H1 (cell line): Measurements from ENCODE around the gene PTPRG. TPM values are rescaled to one million over a fixed set of nuclear protein-coding genes. Genes with fewer than 3 reads are reported as not detected.

Experiments
- CTCF ChIA-PET: fragments of 300-600 bp; sonication (Branson Sonifier 250); formaldehyde crosslinking; loops from one replicate; lab custom pipeline; 2021; ENCODE audit not compliant: partially characterized antibody; lab: Charles Lee
- POLR2A ChIA-PET: fragments of 300-600 bp; sonication (Branson Sonifier 250); formaldehyde crosslinking; loops from one replicate; lab custom pipeline; 2021; ENCODE audit warnings: inconsistent platforms; ENCODE audit not compliant: partially characterized antibody; lab: Charles Lee
- DNase-seq, 2 experiments: peaks; one replicate each; pipeline versions ENCODE4 v3.0.0 to v3.0.0-alpha.2; 2010 to 2022; ENCODE audit warnings: low spot score in 2 of 2, low read depth in 1 of 2, mixed read lengths in 1 of 2
- FAIRE-seq: peaks from 2 replicates; lab custom pipeline; 2011; peaks lifted over from hg19 to GRCh38; lab: Jason Lieb, UNC
- H2AFZ ChIP-seq: 2 replicates; pipeline ENCODE4 v1.8.1; 2012; ENCODE audit warnings: low read length, inconsistent platforms
- H2AK5ac ChIP-seq: 2 replicates; pipeline ENCODE4 v1.6.1; 2013; ENCODE audit warnings: low read depth, low read length
- H2BK120ac ChIP-seq: replicated peaks from 2 replicates; pipeline ENCODE3; 2013; ENCODE audit warnings: low read depth, low read length, inconsistent platforms
- H2BK12ac ChIP-seq: 2 replicates; pipeline ENCODE4 v1.6.1; 2013; ENCODE audit warnings: low read depth, low read length
- H2BK15ac ChIP-seq: 2 replicates; pipeline ENCODE4 v1.6.1; 2013; ENCODE audit warnings: low read length
- H2BK20ac ChIP-seq: 2 replicates; pipeline ENCODE4 v1.6.1; 2013; ENCODE audit warnings: low read length
- H2BK5ac ChIP-seq: 2 replicates; pipeline ENCODE4 v1.6.1; 2013; ENCODE audit warnings: low read depth, low read length
- H3K14ac ChIP-seq: 2 replicates; pipeline ENCODE4 v1.6.1; 2013; ENCODE audit warnings: inconsistent platforms; ENCODE audit not compliant: insufficient read length
- H3K18ac ChIP-seq: 2 replicates; pipeline ENCODE4 v1.6.1; 2013; ENCODE audit warnings: low read length; ENCODE audit errors: extremely low read depth
- H3K23ac ChIP-seq: 2 replicates; pipeline ENCODE4 v1.6.1; 2013; ENCODE audit warnings: inconsistent platforms; ENCODE audit not compliant: insufficient read length
- H3K23me2 ChIP-seq: 2 replicates; pipeline ENCODE4 v1.6.1; 2013; ENCODE audit warnings: low read depth, low read length
- H3K27ac ChIP-seq: 2 replicates; pipeline ENCODE4 v1.6.1; 2011; ENCODE audit warnings: low read depth, low read length, inconsistent platforms
- H3K27me3 ChIP-seq, 4 experiments: replicated peaks in 1 of 4; 1 replicate in 1 of 4; 2 replicates in 3 of 4; pipeline versions ENCODE4 v1.6.1 to v1.8.1; 2011 to 2013; ENCODE audit warnings: low read length in 3 of 4, mild to moderate bottlenecking in 3 of 4, inconsistent platforms in 2 of 4, mixed read lengths in 2 of 4, moderate library complexity in 1 of 4; ENCODE audit not compliant: control insufficient read depth in 3 of 4, insufficient read depth in 3 of 4; ENCODE audit errors: extremely low read depth in 1 of 4
- H3K36me3 ChIP-seq, 4 experiments: 2 replicates each; pipeline versions ENCODE4 v1.6.1 to v1.8.1; 2011 to 2013; ENCODE audit warnings: mild to moderate bottlenecking in 4 of 4, low read length in 3 of 4, moderate library complexity in 2 of 4, control low read depth in 1 of 4, inconsistent platforms in 1 of 4; ENCODE audit not compliant: insufficient read depth in 4 of 4, control insufficient read depth in 2 of 4
- H3K4ac ChIP-seq: replicated peaks from 2 replicates; pipeline ENCODE3; 2013; ENCODE audit warnings: low read length, low read depth, mixed read lengths, inconsistent platforms; ENCODE audit not compliant: insufficient read length
- H3K4me1 ChIP-seq, 4 experiments: replicated peaks in 1 of 4; 1 replicate in 1 of 4; 2 replicates in 3 of 4; pipeline versions ENCODE4 v1.6.1 to v1.8.1; 2011 to 2013; ENCODE audit warnings: low read length in 3 of 4, inconsistent platforms in 2 of 4, mixed read lengths in 1 of 4; ENCODE audit not compliant: insufficient read depth in 4 of 4, control insufficient read depth in 3 of 4
- H3K4me2 ChIP-seq, 2 experiments: 2 replicates each; pipeline versions ENCODE4 v1.6.1 to v1.8.1; 2011 to 2013; ENCODE audit warnings: low read depth in 2 of 2, low read length in 2 of 2, control low read depth in 1 of 2, inconsistent platforms in 1 of 2, mild to moderate bottlenecking in 1 of 2; ENCODE audit not compliant: insufficient read depth in 1 of 2
- H3K4me3 ChIP-seq, 4 experiments: fragments of 200-600, 300-600 bp in 1 of 4; sonication (generic), shearing (Covaris generic), sonication (Bioruptor Twin) in 1 of 4; 2 replicates each; pipeline versions ENCODE4 v1.5.1 to v1.8.1; 2011 to 2016; ENCODE audit warnings: low read length in 4 of 4, low read depth in 3 of 4, control low read depth in 2 of 4, inconsistent platforms in 2 of 4, mild to moderate bottlenecking in 2 of 4, mixed read lengths in 1 of 4, moderate library complexity in 1 of 4; ENCODE audit not compliant: insufficient read depth in 2 of 4; ENCODE audit errors: extremely low read depth in 1 of 4
- H3K56ac ChIP-seq: replicated peaks from 2 replicates; pipeline ENCODE3; 2013; ENCODE audit warnings: low read depth, mild to moderate bottlenecking, mixed read lengths, low read length, inconsistent platforms; ENCODE audit not compliant: insufficient read length
- H3K79me1 ChIP-seq: 2 replicates; pipeline ENCODE4 v1.6.1; 2013; ENCODE audit warnings: low read depth, low read length, control low read depth
- H3K79me2 ChIP-seq, 2 experiments: 2 replicates each; pipeline versions ENCODE4 v1.6.1 to v1.8.1; 2012 to 2013; ENCODE audit warnings: low read length in 2 of 2, mild to moderate bottlenecking in 2 of 2, inconsistent platforms in 1 of 2; ENCODE audit not compliant: insufficient read depth in 2 of 2, control insufficient read depth in 1 of 2
- H3K9ac ChIP-seq, 4 experiments: replicated peaks in 1 of 4; 1 replicate in 1 of 4; 2 replicates in 3 of 4; pipeline versions ENCODE4 v1.6.1 to v1.8.1; 2011 to 2013; ENCODE audit warnings: low read depth in 3 of 4, low read length in 3 of 4, control low read depth in 2 of 4, mild to moderate bottlenecking in 2 of 4, moderate library complexity in 2 of 4, inconsistent platforms in 1 of 4; ENCODE audit errors: extremely low read depth in 1 of 4
- H3K9me3 ChIP-seq, 2 experiments: 2 replicates each; pipeline versions ENCODE4 v1.6.1 to v1.8.1; 2012 to 2013; ENCODE audit warnings: mild to moderate bottlenecking in 2 of 2, moderate library complexity in 2 of 2, control low read depth in 1 of 2, inconsistent platforms in 1 of 2, low read depth in 1 of 2, low read length in 1 of 2, mixed read lengths in 1 of 2; ENCODE audit not compliant: insufficient read depth in 2 of 2
- H4K20me1 ChIP-seq, 2 experiments: replicated peaks in 1 of 2; 2 replicates each; pipeline versions ENCODE3 to v1.8.1; 2011 to 2013; ENCODE audit warnings: inconsistent platforms in 2 of 2, low read length in 2 of 2, mild to moderate bottlenecking in 1 of 2; ENCODE audit not compliant: insufficient read depth in 2 of 2, control insufficient read depth in 1 of 2
- H4K5ac ChIP-seq: 2 replicates; pipeline ENCODE4 v1.6.1; 2013; ENCODE audit warnings: low read length, low read depth, mixed read lengths, inconsistent platforms; ENCODE audit not compliant: insufficient read length
- H4K8ac ChIP-seq: 2 replicates; pipeline ENCODE4 v1.8.0; 2013; ENCODE audit warnings: mild to moderate bottlenecking, moderate library complexity, low read length, inconsistent platforms; ENCODE audit not compliant: insufficient read depth; ENCODE audit errors: extremely low read depth
- H4K91ac ChIP-seq: replicated peaks from 2 replicates; pipeline ENCODE3; 2013; ENCODE audit warnings: low read length, mixed read lengths, inconsistent platforms; ENCODE audit not compliant: insufficient read length
- ATF3 ChIP-seq: IDR thresholded peaks from 2 replicates; pipeline ENCODE4 v1.6.1; 2011; ENCODE audit warnings: low read depth, mild to moderate bottlenecking, low read length; ENCODE audit not compliant: insufficient read depth
- SP2 ChIP-seq: IDR thresholded peaks from 2 replicates; pipeline ENCODE4 v1.6.1; 2012; ENCODE audit warnings: mild to moderate bottlenecking, low read length, inconsistent platforms
- TAF1 ChIP-seq: IDR thresholded peaks from 2 replicates; pipeline ENCODE4 v1.6.1; 2011; ENCODE audit warnings: mild to moderate bottlenecking, low read depth, low read length
- TBP ChIP-seq: IDR thresholded peaks from 2 replicates; pipeline ENCODE4 v1.6.1; 2011; ENCODE audit warnings: low read depth, low read length, improper control_type of control experiment
- WGBS, 2 experiments: shearing (Covaris generic) in 1 of 2; methylation state at CpG; one replicate each; pipeline versions ENCODE4 v1.1.6 to v1.1.7; 2013 to 2015; ENCODE audit warnings: low lambda C conversion rate in 2 of 2, mixed read lengths in 2 of 2, inconsistent platforms in 1 of 2, low coverage in 1 of 2, missing lambda C conversion rate in 1 of 2; ENCODE audit not compliant: insufficient replicate concordance in 2 of 2, insufficient coverage in 1 of 2, insufficient read length in 1 of 2; ENCODE audit errors: extremely low coverage in 1 of 2, missing lambda C conversion rate in 1 of 2; 5-methylcytosine and 5-hydroxymethylcytosine counted together
- polyA plus RNA-seq, 7 experiments: library from polyadenylated mRNA; depleted of rRNA in 3 of 7; stranded (reverse) in 5 of 7; unstranded in 2 of 7; fragments of >200 nt in 5 of 7; fragments of 200-250 nt in 2 of 7; gene quantifications; 1 replicate in 5 of 7; 2 replicates in 1 of 7; 4 replicates in 1 of 7; pipeline versions ENCODE4 v1.2.1 to v1.2.3, GENCODE V29; 2011 to 2013; ENCODE audit warnings: missing spikeins in 2 of 7, mixed read lengths in 2 of 7
- total RNA-seq: library from RNA; stranded (reverse); fragmentation: NEBNext Ultra II Directional; extraction: Animal tissue kit (Norgen Biotek cat#: 25700); gene quantifications from 2 replicates; pipeline ENCODE4 v1.2.1, GENCODE V29; 2021
- TF ChIP-seq, protein P1 (sequence below): IDR thresholded peaks from 2 replicates; pipeline ENCODE4 v1.6.1; 2012; ENCODE audit warnings: low read length, inconsistent platforms

Gene PTPRG
- total and polyA plus RNA-seq, 2 of the 8 experiments (the other 6 are each of a cell fraction or from before 2014, with no cell fraction given), result 23.3 to 96.2 TPM

DNA sequence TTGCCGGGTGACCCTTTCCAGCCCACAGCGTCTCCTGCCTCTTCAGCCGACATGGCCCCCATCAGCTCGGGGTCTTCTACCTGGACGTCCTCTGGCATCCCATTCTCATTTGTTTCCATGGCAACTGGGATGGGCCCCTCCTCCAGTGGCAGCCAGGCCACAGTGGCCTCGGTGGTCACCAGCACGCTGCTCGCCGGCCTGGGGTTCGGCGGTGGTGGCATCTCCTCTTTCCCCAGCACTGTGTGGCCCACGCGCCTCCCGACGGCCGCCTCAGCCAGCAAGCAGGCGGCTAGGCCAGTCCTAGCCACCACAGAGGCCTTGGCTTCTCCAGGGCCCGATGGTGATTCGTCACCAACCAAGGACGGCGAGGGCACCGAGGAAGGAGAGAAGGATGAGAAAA lies 641.8 kb downstream of the PTPRG start:
- Histone ChIP-seq H3K56ac (no peak overlapping the region), H2BK15ac (no peak overlapping the region), H4K91ac (no peak overlapping the region), H3K27ac (no peak overlapping the region), H3K18ac (no peak overlapping the region), H3K4me2 (no peak overlapping the region), H3K36me3 (peaks cover 0 to 13% (median 5%) of the 10 kb centered on the region in 4 experiments; a peak in 5 of 8 replicates), H4K20me1 (peaks cover 1 to 2% of the 10 kb centered on the region in 2 experiments), H3K27me3 (no peaks in the 10 kb centered on the region), H2BK120ac (no peak overlapping the region), H3K23ac (no peak overlapping the region), H2BK12ac (no peak overlapping the region), H3K14ac (no peak overlapping the region), H3K23me2 (no peaks in the 10 kb centered on the region), H3K4me3 (no peak overlapping the region), H2BK5ac (no peak overlapping the region; the same call in 1 of the 2 replicates), H4K8ac (no peak overlapping the region), H3K4ac (no peak overlapping the region), H3K4me1 (peaks cover 0 to 2% (median 0%) of the 10 kb centered on the region in 4 experiments; a peak in 1 of 7 replicates), H4K5ac (no peak overlapping the region), H3K9me3 (no peaks in the 10 kb centered on the region), H2AFZ (no peak overlapping the region), H2AK5ac (no peak overlapping the region), H3K79me2 (no peaks in the 10 kb centered on the region), H3K79me1 (no peaks in the 10 kb centered on the region; the same call in 1 of the 2 replicates), H3K9ac (no peak overlapping the region), H2BK20ac (no peak overlapping the region)
- DNase-seq, result no peak
- FAIRE-seq, result no peak
- ChIA-PET POLR2A (no interaction called here), CTCF (interaction anchor here (0.9 to 4.8 kb wide), 8 partner anchors 10 to 248 kb away, joined by 3 to 46 read pairs (median 4); no protein-coding TSS in a partner anchor)
- WGBS, 2 experiments, result 89% methylated on average over 22 of the region's 22 CpGs; no CpG with 5 or more reads in 1 of the 2 experiments
- TF ChIP-seq ATF3 (no peak), TAF1 (no peak), TBP (no peak), SP2 (no peak)
- TF ChIP-seq, protein P1, sequence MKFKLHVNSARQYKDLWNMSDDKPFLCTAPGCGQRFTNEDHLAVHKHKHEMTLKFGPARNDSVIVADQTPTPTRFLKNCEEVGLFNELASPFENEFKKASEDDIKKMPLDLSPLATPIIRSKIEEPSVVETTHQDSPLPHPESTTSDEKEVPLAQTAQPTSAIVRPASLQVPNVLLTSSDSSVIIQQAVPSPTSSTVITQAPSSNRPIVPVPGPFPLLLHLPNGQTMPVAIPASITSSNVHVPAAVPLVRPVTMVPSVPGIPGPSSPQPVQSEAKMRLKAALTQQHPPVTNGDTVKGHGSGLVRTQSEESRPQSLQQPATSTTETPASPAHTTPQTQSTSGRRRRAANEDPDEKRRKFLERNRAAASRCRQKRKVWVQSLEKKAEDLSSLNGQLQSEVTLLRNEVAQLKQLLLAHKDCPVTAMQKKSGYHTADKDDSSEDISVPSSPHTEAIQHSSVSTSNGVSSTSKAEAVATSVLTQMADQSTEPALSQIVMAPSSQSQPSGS, result no peak
